ENCODE data around the gene BST1.

- TF ChIP-seq, protein P1, sequence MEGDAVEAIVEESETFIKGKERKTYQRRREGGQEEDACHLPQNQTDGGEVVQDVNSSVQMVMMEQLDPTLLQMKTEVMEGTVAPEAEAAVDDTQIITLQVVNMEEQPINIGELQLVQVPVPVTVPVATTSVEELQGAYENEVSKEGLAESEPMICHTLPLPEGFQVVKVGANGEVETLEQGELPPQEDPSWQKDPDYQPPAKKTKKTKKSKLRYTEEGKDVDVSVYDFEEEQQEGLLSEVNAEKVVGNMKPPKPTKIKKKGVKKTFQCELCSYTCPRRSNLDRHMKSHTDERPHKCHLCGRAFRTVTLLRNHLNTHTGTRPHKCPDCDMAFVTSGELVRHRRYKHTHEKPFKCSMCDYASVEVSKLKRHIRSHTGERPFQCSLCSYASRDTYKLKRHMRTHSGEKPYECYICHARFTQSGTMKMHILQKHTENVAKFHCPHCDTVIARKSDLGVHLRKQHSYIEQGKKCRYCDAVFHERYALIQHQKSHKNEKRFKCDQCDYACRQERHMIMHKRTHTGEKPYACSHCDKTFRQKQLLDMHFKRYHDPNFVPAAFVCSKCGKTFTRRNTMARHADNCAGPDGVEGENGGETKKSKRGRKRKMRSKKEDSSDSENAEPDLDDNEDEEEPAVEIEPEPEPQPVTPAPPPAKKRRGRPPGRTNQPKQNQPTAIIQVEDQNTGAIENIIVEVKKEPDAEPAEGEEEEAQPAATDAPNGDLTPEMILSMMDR (IDR thresholded peaks at IDR 0.05; ENCODE audit: insufficient read depth, low read length), result no peak
- no peak for TF ChIP-seq GABPA (IDR thresholded peaks at IDR 0.05; ENCODE audit: low read depth)
- no peak for TF ChIP-seq SPI1 (IDR thresholded peaks at IDR 0.05; ENCODE audit: borderline replicate concordance, low read depth)
Observed at GRCh38 chr4:15676899-15677298, 26.0 kb upstream of the BST1 start.

Measured in HL-60 (cell line).